HG03064 (cell line): ENCODE data around the gene CHN1.

ENCODE experiments used
- ATAC-seq: cut with Tn5 transposase; IDR thresholded peaks from one replicate; pipeline ENCODE4 v1.9.1; 2021; ENCODE audit warnings: low read depth; ENCODE audit not compliant: unreplicated experiment

Gene CHN1

DNA sequence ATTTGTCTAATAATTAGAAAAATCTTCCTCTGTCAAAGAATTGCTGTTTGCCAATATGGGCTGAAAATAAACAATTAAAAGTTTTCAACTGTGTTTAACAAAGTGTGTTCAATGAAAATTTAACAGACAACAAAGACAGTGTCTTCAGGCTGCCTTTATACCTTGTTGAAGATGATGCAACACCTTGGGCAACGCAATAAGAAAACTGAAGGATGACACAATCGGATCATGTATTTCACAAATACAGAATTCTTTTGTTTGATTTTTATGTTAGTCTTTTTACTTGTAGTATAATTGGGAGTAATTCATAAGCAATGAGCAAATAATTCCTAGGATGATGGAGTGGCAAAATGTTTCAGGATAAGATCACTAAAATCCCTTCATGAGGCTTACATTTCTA is 27.8 kb downstream of the CHN1 start:
- no peak for ATAC-seq

DNA sequence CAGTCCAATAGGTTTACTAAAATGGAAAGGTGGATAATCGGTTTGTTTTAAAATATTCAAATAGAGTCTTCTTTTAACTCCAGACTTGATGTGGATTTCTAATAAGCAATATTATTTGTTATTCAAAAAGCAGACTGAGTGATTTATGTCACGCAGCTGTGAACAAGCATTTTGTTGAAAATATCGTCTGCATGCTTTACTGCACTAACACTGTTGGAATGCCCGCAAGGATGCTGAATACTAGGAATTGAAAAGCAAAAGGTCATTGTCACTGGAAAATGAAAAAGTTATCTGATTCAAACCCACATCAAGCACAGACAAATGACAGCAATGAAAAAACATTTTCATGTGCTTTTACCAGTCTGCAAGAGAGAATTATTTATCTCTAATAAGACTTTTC is 31.1 kb downstream of the CHN1 start:
- ATAC-seq: no peak

DNA sequence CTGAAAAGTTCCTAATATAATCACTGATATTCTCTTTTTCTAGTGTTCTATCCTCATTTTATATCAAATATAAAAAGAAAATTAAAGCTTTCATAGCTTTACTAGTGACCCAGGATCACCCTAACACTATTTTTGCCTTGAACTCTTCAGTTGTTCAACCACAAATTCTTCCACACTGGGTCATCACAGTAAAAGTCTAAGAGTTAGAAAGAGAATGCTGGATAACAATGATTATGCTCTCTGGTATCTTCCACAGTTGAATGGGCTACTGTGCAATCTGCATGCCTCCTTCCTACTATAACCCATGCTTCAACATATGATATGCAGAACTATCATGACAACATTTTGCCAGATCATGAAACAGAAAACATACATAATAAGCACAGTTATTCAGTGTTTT is 32.3 kb downstream of the CHN1 start:
- no peak for ATAC-seq

DNA sequence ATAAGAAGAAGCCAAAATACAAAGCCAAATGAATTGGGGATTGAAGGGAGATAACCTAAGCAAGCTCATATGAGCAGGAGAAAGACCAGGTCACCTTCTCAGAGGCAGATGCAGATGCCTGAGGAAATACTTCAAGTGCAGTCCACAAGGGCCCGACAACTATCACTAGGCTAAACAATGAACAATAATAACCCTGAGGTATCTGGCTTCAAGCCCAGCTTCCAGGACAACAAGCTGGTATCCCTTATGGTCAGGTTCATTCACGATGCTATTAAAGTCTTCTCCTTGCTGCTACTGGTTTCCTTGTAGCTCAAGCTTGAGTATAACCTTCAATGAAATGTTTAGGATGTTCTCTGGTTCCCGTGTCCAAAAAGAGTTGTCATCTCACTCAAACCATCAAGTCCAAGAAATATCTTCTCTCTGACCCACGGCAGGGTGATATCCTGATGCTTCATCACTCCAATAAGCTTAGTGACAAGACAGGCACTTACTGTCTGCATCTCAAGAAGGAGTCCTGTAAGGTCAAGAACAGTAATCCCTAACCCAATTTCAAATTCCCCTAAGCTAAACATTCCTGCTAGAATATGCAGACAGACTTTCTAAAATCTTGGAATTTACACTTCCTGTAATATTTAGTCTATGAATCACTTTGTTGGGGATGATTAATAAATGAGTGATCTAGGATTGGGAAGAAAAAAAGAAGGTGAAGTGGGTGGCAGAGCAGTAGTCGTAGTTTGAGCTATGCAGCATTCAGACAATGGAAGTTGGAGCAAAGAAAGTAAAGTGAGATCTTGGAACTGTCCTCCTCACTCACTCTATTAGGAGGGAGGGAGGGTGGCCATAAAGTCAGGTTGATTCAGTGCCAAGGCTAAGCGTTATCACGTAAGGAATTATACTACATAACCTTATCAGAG is 33.1 kb downstream of the CHN1 start:
- ATAC-seq: no peak

DNA sequence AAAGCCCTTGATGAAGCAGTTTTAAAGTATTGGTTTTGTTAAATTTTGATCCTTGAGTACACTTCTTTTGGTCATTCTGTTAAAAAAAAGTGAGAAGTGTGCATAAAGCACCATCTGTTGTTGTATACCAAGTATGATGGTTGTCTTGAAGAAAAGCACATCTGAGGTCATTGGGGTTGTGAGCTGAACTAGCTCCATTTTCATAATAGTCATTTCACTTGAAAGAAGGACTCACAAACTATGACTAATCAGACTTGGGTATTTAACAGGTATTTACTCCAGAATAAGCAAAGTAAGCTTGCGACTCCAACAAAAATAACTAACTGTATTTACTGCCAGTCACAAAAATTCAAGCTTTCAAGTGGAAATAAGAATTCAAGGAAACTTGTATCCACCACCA is 35.1 kb downstream of the CHN1 start:
- no peak for ATAC-seq

DNA sequence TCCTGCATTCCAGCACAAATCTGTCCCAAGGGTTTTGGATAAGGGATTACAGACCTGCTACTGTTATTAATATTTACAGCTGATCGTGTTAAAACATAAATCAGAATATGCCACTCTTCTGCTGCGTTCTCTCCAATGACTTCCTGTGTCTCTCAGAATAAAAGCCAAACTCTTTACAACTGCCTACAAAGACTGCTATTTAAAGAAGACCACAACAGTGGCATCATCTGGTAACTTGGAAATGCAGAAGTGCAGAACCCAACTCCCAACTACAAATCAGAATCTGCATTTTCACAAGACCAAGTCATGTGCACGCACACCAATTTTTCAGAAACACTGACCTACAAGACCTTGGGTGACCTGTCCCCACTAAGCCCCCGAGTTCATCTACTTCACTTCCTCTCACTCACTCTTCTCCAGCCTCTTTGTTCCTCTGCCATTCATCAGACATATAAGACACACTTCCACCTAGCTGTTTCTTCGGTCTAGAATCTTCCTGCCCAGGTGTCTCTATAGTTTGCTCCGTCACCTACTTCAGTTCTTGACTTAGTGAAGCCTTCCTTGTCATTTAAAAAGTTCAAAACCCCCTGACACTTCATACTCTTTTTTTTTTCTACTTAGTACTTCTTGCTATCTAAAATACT is 36.0 kb downstream of the CHN1 start:
- ATAC-seq: no peak

DNA sequence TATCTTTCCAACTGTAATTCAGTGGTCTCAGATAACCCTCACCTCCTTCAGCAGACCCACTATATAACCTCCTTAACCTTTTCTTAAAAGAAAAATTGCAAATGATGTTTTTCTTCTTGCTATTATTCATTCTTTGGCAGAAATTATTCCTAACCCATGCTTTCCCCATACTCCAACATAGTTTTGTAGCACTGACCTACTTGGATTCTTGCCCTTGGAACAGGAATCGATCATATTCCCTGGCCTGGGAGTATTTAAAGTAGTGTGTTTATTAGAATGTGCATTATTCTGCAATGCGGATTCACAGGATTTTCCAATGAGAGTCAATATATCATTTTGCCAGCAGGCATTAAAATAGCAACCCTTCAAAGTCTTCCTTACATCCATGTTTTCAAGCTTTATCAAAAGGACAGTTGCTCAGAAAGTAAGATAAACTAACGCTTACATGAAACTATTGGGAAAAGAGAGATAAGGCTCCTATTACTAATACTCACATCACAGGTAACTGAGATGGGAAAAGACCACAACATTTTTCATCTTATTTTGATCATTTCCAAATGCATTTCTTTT is 37.4 kb downstream of the CHN1 start:
- ATAC-seq: no peak

DNA sequence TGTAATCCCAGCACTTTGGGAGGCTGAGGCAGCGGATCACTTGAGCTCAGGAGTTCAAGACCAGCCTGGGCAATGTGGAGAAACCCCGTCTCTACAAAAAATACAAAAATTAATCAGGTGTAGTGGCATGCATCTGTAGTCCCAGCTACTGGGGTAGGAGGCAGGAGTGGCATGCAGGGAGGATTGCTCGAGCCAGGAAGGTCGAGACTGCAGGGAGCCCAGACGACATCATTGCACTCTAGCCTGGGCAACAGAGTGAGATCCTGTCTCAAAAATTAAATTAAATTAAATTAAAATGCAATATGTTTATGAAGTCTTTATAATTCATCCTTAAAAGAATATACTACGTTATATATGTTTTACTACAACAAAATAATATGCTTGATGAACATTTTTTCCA is 38.1 kb downstream of the CHN1 start:
- ATAC-seq: no peak

DNA sequence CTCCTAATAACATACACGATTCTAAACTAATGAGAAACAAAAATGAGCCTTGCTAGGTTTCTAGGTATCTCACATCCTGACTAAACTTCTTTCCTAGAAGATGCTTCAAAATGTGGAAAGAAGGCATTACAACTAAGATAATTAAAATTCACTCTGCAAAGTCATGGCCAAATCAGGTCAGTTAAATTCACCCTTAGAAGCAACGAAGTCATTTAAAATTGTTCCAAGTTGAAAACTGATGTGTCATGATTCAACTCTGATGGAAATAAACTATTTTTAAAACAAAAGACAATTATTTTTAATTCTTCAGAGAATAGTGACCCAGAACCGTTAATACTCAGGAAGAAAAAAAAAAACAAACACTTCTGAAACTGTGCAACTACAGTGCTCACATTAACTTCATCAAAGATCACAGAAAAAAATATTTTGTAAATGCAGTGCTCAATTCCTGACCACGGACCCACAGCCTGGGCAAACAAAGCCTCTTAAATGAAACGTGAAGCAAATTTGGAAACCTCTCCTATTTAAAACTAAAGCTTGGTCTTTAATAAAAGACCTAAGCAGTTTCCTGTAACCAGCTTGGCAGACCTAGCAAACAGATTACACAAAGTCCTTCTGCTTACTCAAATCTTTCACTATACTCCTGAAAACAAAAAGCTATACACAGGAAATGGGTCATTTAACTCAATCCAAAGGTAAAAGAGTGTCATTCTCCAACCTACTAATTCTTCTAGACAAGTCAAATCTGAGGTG is 39.0 kb downstream of the CHN1 start:
- no peak for ATAC-seq

DNA sequence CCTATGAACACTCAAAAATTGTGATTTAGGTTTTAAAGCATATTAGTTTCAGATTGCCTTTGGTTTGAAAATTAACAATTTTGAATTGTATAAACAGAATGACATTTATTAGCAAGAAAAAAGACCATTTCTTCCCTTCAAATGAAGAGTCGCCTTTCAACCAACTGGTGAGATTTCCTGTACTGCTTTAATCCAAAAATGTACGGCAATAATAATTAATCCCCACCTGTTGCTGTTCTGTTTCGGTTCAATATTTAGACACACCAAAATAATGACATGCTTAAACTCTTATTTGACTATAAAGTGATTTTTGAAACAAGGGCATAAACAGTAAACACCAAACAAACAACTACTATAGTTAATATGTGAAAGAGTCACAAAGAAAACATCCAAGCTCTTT is 39.6 kb downstream of the CHN1 start:
- no peak for ATAC-seq

DNA sequence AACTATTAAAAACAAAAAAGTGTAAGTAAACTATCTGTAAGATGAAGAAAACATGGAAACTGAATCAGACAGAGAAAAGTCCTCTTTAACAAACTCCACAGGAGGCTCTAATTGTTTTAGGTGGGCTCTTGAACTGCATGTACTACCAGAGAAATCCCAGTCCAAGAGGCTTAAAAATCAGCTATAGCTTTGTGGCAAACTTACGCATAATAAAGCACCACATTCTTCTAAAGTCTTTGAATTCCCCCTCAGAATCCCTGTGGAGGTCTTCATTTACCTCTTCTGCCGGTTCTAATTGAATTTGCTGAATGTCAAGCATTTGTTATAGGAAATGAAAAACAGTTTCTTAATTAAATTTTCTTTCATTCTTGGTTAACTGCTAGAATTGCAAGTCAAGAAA is 40.8 kb downstream of the CHN1 start:
- no peak for ATAC-seq

DNA sequence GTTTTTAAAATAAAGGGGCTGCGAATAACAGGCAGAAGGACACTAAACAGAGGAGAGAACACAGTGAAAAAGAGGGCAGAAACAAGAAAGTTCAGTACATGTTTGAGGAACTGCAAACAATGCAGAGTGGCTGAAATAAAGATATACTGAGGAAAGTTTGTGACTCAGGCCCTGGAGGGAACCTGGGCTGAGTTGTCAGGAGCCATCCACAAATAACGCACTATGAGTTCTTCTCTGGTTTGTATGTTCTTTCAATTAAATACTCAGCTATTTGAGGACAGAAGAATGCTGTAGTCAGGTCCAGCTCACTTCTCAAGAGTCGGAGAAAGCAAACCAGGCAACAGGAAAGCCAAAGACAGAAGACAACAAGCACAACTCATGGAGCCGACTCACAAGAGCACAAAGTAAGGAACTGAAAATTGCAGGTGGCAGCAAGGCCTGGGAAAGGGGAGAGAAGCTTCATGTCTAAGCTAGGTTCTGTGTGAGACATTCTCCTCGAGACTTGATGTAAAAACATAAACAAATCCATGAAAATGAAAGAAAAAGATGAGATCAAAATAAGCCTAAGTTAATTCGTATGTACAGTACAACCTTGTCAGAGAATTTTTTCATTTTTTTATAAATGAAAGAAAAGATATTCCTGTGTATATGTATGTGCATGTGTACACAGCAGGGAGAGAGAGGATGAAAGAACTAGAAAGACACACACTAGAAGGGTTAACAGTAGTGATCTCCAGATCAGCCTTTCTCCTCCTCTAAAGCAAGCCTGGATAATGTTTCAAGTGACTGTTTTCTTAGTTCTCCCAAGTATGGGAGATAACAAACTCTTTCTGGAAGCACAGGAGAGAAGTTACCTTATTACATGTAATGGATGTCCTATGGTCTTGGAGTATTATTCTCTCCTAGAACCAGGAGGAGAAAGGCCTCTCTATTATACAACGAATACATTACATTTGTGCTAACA is 41.5 kb downstream of the CHN1 start:
- ATAC-seq: no peak

DNA sequence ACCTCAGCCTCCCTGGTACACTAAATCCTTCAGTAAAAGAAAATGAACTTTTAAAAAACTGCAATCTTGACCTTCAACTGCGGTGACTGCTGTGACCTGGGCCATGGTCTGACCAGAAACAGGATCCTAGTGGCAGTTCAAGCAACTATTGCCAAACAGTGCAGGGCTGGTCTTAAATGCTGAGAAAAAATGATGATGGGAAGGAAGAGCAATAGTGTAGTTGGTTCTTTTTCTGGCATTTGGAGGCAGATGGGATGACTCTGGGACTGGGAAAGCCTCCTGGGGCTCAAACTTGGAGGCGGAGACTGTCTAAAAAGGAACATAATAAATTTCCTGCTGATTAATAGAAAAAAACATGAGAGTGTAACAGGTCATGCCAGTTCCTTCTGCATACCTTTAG is 45.4 kb downstream of the CHN1 start:
- no peak for ATAC-seq

DNA sequence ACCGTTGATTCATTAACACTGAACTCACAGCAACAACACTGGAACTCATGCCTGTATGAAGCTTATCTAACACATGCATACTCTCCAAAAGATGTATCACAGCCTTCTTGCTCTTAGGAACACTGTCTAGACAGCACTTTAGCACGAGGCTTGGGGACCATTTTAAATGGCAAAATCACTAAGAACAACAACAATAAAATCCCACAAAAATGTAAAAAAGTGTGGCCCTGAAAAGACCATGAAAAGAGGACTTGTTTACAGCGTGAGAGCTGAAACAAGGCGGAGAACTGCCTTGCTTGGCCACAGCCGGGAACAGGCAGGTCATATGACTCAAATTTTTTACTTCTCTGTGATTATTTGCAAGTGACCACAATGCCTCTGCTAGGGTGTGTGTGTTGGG is 48.1 kb downstream of the CHN1 start:
- no peak for ATAC-seq

DNA sequence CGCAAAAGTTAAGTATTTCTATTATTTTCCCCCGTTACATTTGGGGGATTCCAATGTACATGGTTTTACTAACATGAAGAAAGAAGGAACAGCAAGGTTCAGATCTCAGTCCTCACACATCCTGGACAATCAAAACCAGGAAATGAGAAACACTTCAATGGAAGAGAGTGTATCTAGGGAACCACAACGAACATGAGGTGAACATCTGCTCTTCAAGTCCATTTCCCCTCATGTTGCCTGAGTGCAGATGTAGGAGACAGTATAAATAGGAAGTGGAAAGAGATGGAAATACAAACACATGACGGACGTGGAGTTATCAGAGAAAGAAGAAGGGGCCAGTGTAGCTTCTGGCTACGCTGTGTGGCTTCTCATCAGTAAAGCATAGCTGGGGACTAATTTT is 52.6 kb downstream of the CHN1 start:
- ATAC-seq: no peak

DNA sequence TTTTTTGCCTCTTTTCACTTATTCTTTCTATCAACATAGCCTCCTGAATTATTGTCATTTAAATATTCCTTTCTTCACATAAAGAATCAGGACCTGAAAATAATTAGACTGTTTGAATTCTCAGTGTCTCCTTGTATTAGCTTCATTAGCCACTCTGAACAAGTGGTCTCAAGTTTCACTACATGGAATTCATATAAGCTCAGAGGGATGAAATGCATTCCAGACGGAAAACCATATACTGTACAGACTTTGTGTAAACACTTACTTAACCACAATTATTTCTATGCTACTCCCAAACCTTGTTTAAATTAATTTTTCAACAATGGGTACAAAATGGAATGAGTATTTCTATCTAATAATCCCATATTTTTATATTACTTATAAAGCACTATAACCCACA is 53.4 kb downstream of the CHN1 start:
- no peak for ATAC-seq

DNA sequence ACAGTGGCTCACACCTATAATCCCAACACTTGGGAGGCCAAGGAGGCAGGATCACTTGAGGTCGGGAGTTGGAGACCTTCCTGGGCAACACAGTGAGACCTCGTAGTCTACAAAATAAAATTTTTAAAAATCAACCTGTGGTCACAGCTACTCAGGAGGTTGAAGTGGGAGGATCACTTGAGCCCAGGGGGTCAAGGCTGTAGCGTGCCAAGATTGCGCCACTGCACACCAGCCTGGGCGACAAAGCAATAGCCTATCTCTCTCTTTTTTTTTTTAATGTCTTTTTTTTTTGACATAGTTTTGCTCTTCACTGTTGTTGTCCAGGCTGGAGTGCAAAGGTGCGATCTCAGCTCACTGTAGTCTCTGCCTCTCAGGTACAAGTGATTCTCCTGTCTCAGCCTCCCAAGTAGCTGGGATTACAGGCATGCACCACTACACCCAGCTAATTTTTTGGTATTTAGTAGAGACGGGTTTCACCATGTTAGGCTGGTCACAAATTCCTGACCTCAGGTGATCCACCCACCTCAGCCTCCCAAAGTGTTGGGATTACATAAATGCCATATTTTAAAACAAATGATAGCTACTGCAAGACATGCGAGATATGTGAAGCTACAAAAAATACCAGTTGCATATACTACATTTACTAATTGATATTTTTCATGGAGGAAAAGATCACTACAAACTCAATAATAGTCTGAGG is 55.0 kb downstream of the CHN1 start:
- no peak for ATAC-seq

DNA sequence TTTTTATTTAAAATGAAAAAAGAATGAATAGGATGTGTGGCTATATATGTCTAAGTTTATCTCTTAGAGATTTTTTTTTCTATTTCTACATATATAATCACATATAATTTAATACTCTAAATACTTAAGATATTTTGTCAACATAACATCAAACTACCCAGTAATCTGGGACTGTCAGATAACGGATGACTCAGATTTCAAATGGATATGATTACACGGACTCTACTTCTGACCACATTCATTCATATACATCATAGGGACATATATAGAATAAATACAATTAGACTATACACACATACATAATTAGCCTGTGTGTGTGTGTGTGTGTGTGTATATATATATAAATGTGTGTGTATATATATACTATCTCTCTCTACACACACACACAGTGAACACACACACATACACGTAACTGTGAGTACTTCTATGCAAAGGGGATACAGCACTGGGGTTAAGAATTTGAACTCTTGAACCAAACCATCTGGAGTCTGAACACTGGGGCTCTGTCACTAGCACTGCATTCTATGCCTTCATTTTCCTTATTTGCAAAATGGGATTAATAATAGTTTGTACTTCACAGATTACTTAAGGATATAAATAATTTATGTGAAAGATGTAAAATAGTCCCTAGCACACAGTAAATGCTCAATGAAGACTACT is 59.5 kb downstream of the CHN1 start:
- ATAC-seq: no peak

DNA sequence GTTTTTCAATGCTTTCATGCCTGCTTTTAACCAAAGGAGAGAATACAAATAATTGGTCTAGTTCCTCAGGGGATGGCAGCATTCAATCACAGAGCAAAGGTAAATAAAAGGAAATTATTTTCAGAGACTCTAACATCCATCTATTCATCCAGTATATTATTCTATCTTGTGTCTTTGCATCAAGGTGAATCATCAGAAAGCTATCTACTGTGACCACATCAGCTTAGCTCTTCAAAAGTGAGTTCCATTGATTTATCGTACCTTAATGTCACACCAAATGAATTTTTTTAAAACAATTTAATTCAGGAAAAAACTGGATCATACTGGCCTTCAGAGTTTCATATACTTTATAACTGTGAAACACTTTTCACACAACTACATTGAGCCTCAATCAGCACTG is 66.1 kb downstream of the CHN1 start:
- no peak for ATAC-seq
